Kidney glomerular epithelial cell (primary cell): ENCODE data around the gene ME3.
"Not testable (repeated sequence)": the region's sequence is repeated elsewhere in the genome, so short reads cannot be mapped to it uniquely, and the experiment has no call there.

ENCODE experiments used
- DNase-seq: peaks from one replicate; lab custom pipeline; 2025; lab: John Stamatoyannopoulos, UW

The ME3 gene

GRCh38 chr11:86558841-86559240 is 113.6 kb downstream of the ME3 start:
- DNase-seq, result no peak

- DNase-seq, result no peak
Observed at GRCh38 chr11:86558207-86558606, 114.2 kb downstream of the ME3 start.

DNA sequence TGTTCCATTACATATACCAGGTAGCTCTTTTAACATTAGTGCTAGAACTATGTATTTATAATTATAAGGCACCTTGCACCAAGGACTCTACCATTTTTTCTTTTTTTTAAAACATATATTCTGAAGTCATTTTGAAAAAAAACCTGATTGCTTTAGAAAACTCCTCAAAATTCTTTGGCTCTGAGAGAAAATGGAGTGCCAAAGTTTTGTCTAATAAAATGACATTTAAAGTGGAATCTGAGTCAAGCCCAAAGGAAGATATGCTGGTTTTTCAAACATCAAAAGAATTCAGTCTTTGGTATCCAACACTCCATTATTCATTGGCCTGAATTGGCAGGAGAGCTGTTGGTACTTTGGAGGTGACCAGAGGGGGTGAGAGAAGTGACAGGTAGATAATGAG is 116.5 kb downstream of the ME3 start:
- DNase-seq, result no peak

DNA sequence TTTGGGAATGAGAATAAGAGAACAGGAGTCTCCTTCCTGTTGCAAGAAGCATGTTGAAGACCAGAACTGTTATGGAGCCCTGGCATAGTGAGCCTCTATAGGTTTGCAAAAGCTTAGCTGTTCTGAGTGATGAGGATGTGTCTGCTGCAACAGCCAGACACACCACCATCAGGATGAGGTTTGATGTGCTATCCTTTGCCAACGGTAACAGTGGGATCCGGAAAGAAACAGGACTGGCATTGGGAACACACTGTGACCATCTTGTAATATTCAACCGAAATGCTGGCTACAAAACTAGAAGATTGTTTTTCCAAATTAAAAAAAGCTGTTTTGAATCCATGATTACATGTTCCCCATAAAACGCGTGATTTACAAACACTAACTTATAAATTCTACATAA is 117.0 kb downstream of the ME3 start:
- DNase-seq, result no peak

DNA sequence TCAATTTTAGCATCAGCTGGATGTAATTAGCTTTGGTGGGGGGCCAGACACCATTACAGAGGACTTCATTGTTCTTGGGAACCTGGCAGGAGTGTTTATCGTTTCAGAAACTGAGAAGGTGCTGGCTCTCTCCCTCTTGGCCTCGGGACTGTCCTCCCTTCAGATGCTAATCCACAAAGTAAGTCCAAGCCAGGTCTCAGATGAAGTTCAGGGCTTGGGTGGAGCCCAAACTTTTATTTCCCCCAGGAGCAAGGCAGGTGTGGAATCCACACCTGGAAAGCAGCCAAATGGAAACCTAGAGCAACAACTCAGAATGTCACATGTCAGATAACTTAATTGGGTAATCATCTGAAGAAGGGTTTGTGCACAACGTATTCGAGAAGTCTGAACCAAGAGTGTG is 119.2 kb downstream of the ME3 start:
- no peak for DNase-seq

GRCh38 chr11:86551288-86552092 is 120.9 kb downstream of the ME3 start:
- DNase-seq, result peak; percentile 94

DNA sequence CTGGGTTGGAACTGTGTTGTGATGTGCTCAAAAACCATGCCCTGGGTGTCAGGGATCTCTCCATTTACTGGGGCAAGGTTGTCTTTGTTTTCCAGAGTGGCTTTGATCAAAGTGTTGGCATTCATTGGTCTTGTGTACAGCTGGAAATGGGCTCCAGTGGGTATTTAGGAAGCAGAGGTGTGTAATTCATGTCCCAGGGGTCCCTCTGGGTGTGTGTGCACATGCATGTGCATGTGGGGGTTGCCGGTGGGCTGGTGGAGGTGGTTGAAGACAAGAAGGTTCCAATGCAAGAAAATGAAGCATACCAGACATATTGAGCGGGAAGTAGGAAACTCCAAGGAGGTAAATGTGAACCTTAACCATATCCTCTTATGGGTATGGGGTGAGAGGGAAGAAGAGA is 121.7 kb downstream of the ME3 start:
- no peak for DNase-seq

DNA sequence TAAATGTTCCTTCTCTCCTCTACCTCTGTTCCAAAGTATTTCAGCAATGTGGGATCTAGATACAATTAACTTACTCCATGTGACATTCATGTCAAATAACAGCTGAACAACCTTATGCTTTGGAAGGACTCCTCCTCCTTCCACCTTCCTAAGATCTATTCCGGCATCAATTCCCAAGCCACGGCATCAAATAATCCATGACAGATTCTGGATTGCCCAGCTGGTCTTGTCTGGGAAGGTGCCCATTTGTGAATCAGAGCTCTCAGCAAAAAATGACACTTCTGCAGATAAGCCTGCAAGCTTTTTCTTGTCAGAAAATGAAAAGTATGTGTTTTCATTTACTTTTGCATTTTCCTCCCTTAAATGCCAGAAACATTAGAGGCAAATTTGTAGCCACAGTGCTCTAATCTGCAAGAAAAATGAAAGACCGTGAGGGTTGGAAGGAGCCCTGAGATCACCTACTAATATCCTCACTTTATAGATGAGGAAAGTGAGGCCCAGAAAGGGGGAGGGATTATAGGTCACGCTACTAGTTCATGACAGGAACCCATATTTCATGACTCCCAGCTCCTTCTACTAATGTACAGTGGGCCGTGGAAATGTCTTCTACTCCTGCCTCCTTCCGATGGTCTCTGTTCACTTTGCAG is 124.0 kb downstream of the ME3 start:
- no peak for DNase-seq

DNA sequence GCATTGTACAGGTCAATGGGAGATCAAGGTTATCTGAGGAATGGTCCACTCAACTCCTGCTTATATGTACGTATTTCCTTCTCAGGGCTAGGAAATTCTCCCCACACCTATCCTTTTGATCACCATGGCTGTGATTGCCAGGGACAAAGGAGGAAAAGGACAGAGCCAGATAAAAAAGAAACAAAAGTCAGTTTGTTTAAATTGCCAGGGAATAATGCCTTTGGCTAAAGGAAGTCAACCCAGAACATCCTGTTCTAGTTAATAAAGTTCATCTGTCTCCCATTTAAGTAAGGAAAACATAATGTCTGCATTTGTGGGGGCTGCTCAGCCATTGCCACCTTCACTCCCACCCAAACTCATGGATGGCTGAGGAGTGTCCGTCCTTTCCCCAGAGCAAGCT is 124.7 kb downstream of the ME3 start:
- DNase-seq, result no peak

GRCh38 chr11:86541299-86541698 is 131.1 kb downstream of the ME3 start:
- DNase-seq, result not testable (repeated sequence)

DNA sequence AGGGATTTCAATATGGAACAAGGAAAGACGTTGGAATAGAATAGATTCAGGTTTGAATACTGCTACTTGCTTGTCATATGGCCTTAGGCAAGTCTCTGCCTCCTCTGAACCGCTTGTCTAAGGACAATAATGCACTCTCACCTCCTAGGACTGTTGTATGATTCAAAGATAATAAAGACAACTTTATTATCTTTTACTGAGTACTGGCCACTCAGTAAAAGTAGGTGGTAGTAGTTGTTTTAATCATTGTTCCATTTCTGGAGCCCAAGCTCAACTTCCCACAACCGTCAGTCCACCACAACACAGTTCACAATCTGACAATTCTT is 134.2 kb downstream of the ME3 start:
- no peak for DNase-seq

DNA sequence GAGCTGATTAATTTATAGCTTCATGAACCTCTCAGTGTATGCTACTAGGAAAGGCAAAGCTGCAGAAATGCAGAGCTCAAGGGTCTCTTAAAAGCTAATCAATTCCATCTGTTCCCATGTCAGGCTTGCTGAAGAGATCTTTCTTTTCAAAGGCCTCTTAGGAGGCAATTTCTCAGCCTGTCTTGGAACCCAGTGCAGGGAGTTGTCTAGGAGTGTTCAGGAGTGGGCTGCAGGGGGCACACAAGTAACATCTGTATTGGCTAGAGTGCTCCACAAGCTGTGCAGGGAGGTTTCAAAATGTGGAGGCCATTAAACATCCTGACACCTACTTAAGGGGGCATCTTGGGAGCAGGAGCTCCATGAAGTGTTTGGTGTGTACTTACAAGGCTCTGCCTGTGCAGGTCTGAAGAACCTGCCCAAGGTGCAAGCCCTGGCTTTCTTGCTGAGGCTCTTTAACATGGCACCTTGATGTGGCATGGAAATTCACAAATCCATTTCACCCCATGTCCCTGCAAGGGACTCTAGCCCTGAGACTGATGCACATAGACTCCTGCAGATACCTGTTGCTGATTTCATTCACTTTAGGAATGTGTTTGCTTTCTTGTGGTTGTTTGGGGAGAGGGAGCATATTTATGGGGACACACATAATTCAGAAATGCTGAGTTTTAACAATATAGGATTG is 134.7 kb downstream of the ME3 start:
- DNase-seq, result no peak

DNA sequence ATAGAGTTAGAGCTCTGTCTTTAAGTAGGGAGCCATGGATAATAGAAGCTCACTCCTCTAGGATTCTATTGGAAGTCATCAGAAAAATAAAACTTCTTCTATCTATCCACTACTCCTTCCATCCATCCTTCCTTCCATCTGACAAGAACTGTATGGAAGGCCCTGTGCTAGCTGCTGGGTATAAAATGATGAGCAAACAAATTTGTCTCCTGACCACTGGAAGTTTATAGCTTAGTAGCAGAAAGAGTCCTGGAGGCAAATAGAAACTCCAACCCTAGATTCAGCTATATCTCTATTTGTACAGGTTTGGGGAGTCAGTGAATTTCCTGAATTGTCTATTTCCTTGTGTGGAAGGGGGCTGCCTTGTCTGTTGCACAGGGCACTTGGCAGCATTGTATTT is 136.6 kb downstream of the ME3 start:
- no peak for DNase-seq

- peak; percentile 67 for DNase-seq
Observed at GRCh38 chr11:86524620-86525352, 147.6 kb downstream of the ME3 start.

GRCh38 chr11:86523738-86524619 is 148.4 kb downstream of the ME3 start:
- DNase-seq, result peak; percentile 98

- not testable (repeated sequence) for DNase-seq
Observed at GRCh38 chr11:86522512-86522911, 149.9 kb downstream of the ME3 start.

- DNase-seq, result peak; percentile 68
Observed at GRCh38 chr11:86519064-86519911, 153.1 kb downstream of the ME3 start.

GRCh38 chr11:86518211-86518610 is 154.2 kb downstream of the ME3 start:
- no peak for DNase-seq

GRCh38 chr11:86517557-86517956 is 154.9 kb downstream of the ME3 start:
- DNase-seq, result no peak

GRCh38 chr11:86515297-86516094 is 156.9 kb downstream of the ME3 start:
- DNase-seq, result peak; percentile 90
